ENCODE data around the gene WDR18.

The WDR18 gene

GRCh38 chr19:1010586-1011510, 26.7 kb downstream of the WDR18 start:
- peaks cover 26% of the 10 kb centered on the region for H4K20me1 ChIP-seq (ENCODE audit: insufficient read depth, low read length, poor library complexity, severe bottlenecking)
- no peaks in the 10 kb centered on the region for H3F3A ChIP-seq (ENCODE audit: low read depth)
- no peaks in the 10 kb centered on the region for H3K4me1 ChIP-seq (ENCODE audit: insufficient read depth, low read length, poor library complexity, severe bottlenecking)
- H3K4me2 ChIP-seq (ENCODE audit: low read depth, low read length, poor library complexity, severe bottlenecking) = no peak overlapping the region
- H3K4me3 ChIP-seq (ENCODE audit: low read length, poor library complexity, severe bottlenecking) = no peak overlapping the region
- no peaks in the 10 kb centered on the region for H3K27me3 ChIP-seq (ENCODE audit: insufficient read depth, low read length, poor library complexity, severe bottlenecking)
- no peak for TF ChIP-seq EZH2phosphoT487 (IDR thresholded peaks at IDR 0.05; ENCODE audit: borderline replicate concordance)
- no peaks in the 10 kb centered on the region for H3K9me3 ChIP-seq (ENCODE audit: insufficient read depth, low read depth, low read length)
- no peak overlapping the region for H3K9ac ChIP-seq (ENCODE audit: low read depth, low read length, poor library complexity, severe bottlenecking)
- peaks cover 28% of the 10 kb centered on the region; the same call in 1 of the 2 replicates for H3K36me3 ChIP-seq (ENCODE audit: insufficient read depth, low read length)
- no peaks in the 10 kb centered on the region for H3K9me2 ChIP-seq (replicated peaks; ENCODE audit: low read depth, low read length)
- peaks cover 26% of the 10 kb centered on the region; the same call in 1 of the 2 replicates for H3K79me2 ChIP-seq (ENCODE audit: insufficient read depth, low read length)
- H2AFZ ChIP-seq (ENCODE audit: low read length) = no peak overlapping the region

- H3K9ac ChIP-seq (ENCODE audit: low read depth, low read length, poor library complexity, severe bottlenecking) = no peak overlapping the region
- peaks cover 36% of the 10 kb centered on the region for H4K20me1 ChIP-seq (ENCODE audit: insufficient read depth, low read length, poor library complexity, severe bottlenecking)
- peaks cover 28% of the 10 kb centered on the region; the same call in 1 of the 2 replicates for H3K36me3 ChIP-seq (ENCODE audit: insufficient read depth, low read length)
- no peak overlapping the region for H3K4me2 ChIP-seq (ENCODE audit: low read depth, low read length, poor library complexity, severe bottlenecking)
- H3F3A ChIP-seq (ENCODE audit: low read depth) = no peaks in the 10 kb centered on the region
- H2AFZ ChIP-seq (ENCODE audit: low read length) = no peak overlapping the region
- H3K4me3 ChIP-seq (ENCODE audit: low read length, poor library complexity, severe bottlenecking) = no peak overlapping the region
- H3K9me2 ChIP-seq (replicated peaks; ENCODE audit: low read depth, low read length) = no peaks in the 10 kb centered on the region
- H3K79me2 ChIP-seq (ENCODE audit: insufficient read depth, low read length) = peaks cover 36% of the 10 kb centered on the region
- TF ChIP-seq EZH2phosphoT487 (IDR thresholded peaks at IDR 0.05; ENCODE audit: borderline replicate concordance) (no peak), CTCF (conservative IDR thresholded peaks at IDR 0.05; ENCODE audit: low read length) (no peak)
- H3K4me1 ChIP-seq (ENCODE audit: insufficient read depth, low read length, poor library complexity, severe bottlenecking) = peaks cover 1% of the 10 kb centered on the region
- no peaks in the 10 kb centered on the region for H3K27me3 ChIP-seq (ENCODE audit: insufficient read depth, low read length, poor library complexity, severe bottlenecking)
- H3K9me3 ChIP-seq (ENCODE audit: insufficient read depth, low read depth, low read length) = no peaks in the 10 kb centered on the region
These were observed 27.7 kb downstream of the WDR18 start for GRCh38 chr19:1011831-1012333.

- Histone ChIP-seq H3K27me3 (ENCODE audit: insufficient read depth, low read length, poor library complexity, severe bottlenecking) (no peaks in the 10 kb centered on the region), H3K4me3 (ENCODE audit: low read length, poor library complexity, severe bottlenecking) (no peak overlapping the region), H3K4me1 (ENCODE audit: insufficient read depth, low read length, poor library complexity, severe bottlenecking) (peaks cover 5% of the 10 kb centered on the region), H3K79me2 (ENCODE audit: insufficient read depth, low read length) (peaks cover 41% of the 10 kb centered on the region), H3K9ac (ENCODE audit: low read depth, low read length, poor library complexity, severe bottlenecking) (no peak overlapping the region), H2AFZ (ENCODE audit: low read length) (no peak overlapping the region), H3K9me2 (replicated peaks; ENCODE audit: low read depth, low read length) (no peaks in the 10 kb centered on the region), H3K36me3 (ENCODE audit: insufficient read depth, low read length) (peaks cover 28% of the 10 kb centered on the region; the same call in 1 of the 2 replicates), H4K20me1 (ENCODE audit: insufficient read depth, low read length, poor library complexity, severe bottlenecking) (peaks cover 41% of the 10 kb centered on the region), H3F3A (ENCODE audit: low read depth) (no peaks in the 10 kb centered on the region), H3K9me3 (ENCODE audit: insufficient read depth, low read depth, low read length) (no peaks in the 10 kb centered on the region), H3K4me2 (ENCODE audit: low read depth, low read length, poor library complexity, severe bottlenecking) (no peak overlapping the region)
- no peak for TF ChIP-seq CTCF (conservative IDR thresholded peaks at IDR 0.05; ENCODE audit: low read length)
- no peak for TF ChIP-seq EZH2phosphoT487 (IDR thresholded peaks at IDR 0.05; ENCODE audit: borderline replicate concordance)
These were observed 28.2 kb downstream of the WDR18 start for GRCh38 chr19:1012334-1012733.

All from Loucy (cell line).